ENCODE data around the gene KCNQ5. TPM values are rescaled to one million over a fixed set of nuclear protein-coding genes. Genes with fewer than 3 reads are reported as not detected.

The KCNQ5 gene
- total RNA-seq, 1 experiment from 2014 or later = 0.07 TPM

GRCh38 chr6:73207221-73207837, 585.5 kb downstream of the KCNQ5 start:
- Histone ChIP-seq H3K27ac (ENCODE audit: insufficient read length, low read depth, low read length) (no peak overlapping the region), H4K8ac (replicated peaks; ENCODE audit: insufficient read length, low read depth, low read length) (no peak overlapping the region), H3K79me2 (ENCODE audit: insufficient read depth, low read length) (no peaks in the 10 kb centered on the region), H3K27me3 (ENCODE audit: insufficient read depth, low read length) (no peaks in the 10 kb centered on the region), H3K4me1 (ENCODE audit: insufficient read depth, low read length) (peaks cover 6% of the 10 kb centered on the region), H2AK5ac (ENCODE audit: insufficient read length, low read length) (no peak overlapping the region), H3K23me2 (ENCODE audit: insufficient read length, low read depth, low read length, poor library complexity, severe bottlenecking) (no peaks in the 10 kb centered on the region), H3K14ac (ENCODE audit: insufficient read depth, low read length) (no peak overlapping the region), H2BK20ac (ENCODE audit: low read depth, low read length, poor library complexity, severe bottlenecking) (no peak overlapping the region), H2BK120ac (ENCODE audit: low read depth, low read length, poor library complexity, severe bottlenecking) (no peak overlapping the region), H3K56ac (ENCODE audit: insufficient read length, low read depth, low read length) (no peak overlapping the region), H4K5ac (ENCODE audit: insufficient read length, low read depth, low read length) (no peak overlapping the region), H3K18ac (ENCODE audit: insufficient read length, low read depth, low read length) (no peak overlapping the region), H4K20me1 (ENCODE audit: control insufficient read depth, insufficient read depth, insufficient read length) (no peaks in the 10 kb centered on the region), H3K79me1 (ENCODE audit: insufficient read depth, low read depth, low read length, poor library complexity, severe bottlenecking) (no peaks in the 10 kb centered on the region), H2BK15ac (ENCODE audit: low read depth, low read length) (no peak overlapping the region), H3K9ac (ENCODE audit: extremely low read depth, insufficient read length, low read length) (no peak overlapping the region), H2BK12ac (ENCODE audit: insufficient read length, low read depth, low read length) (no peak overlapping the region), H3K4me2 (ENCODE audit: insufficient read depth, insufficient read length, low read length) (no peak overlapping the region), H4K91ac (ENCODE audit: insufficient read length, low read depth, low read length) (no peak overlapping the region), H3K4ac (ENCODE audit: low read depth, low read length) (no peak overlapping the region), H3K9me3 (ENCODE audit: control insufficient read depth, low read depth, low read length) (no peaks in the 10 kb centered on the region), H2AFZ (ENCODE audit: low read length) (no peak overlapping the region), H2BK5ac (ENCODE audit: insufficient read length, low read length) (no peak overlapping the region), H3T11ph (ENCODE audit: low read length) (no peak overlapping the region), H3K23ac (ENCODE audit: insufficient read length, low read depth, low read length) (no peak overlapping the region)
- no peak for TF ChIP-seq CTCF (conservative IDR thresholded peaks at IDR 0.05)
- no peak for DNase-seq
- Mint-ChIP-seq H3K27me3 (ENCODE audit: low read depth) (peaks cover 2% of the 10 kb centered on the region; the same call in 1 of the 2 replicates), H3K9me3 (peaks cover 17 to 20% of the 10 kb centered on the region in 2 experiments), H3K36me3 (ENCODE audit: insufficient read depth in 1 of 3, low read depth in 3 of 3) (peaks cover 8 to 20% (median 12%) of the 10 kb centered on the region in 3 experiments; a peak in 6 of 7 replicates), H3K4me3 (no peak overlapping the region), H3K27ac (no peak overlapping the region), H3K4me1 (peaks cover 9 to 11% of the 10 kb centered on the region in 2 experiments)
- no CpG with 5 or more reads among the region's 3 CpGs for WGBS (ENCODE audit: extremely low coverage, insufficient read length, low lambda C conversion rate)

Measured in H9 (cell line).